GM12878 (cell line): ENCODE results near the gene ANKRD13C. TPM values are rescaled to one million over a fixed set of nuclear protein-coding genes. Genes with fewer than 3 reads are reported as not detected.

ENCODE experiments used
- ATAC-seq: fragments of 200-7000 bp; cut with Tn5 transposase; 3 replicates; pipeline ENCODE4 v1.9.1; 2020; ENCODE audit warnings: mild to moderate bottlenecking, moderate library complexity
- BruUV-seq: library from RNA; stranded (reverse); fragments of 400-500 nt; replicated peaks from 2 replicates; lab custom pipeline; 2021; lab: Mats Ljungman, UMichigan
- CTCF ChIA-PET: fragments of 300-600 bp; sonication (Branson Sonifier 250); formaldehyde crosslinking; extraction: SDS; loops from one replicate; lab custom pipeline; 2021; ENCODE audit warnings: inconsistent platforms; lab: Yijun Ruan, JAX
- POLR2A ChIA-PET: fragments of 350-600 bp; formaldehyde crosslinking; extraction: SDS; loops from one replicate; lab custom pipeline; 2021; ENCODE audit warnings: inconsistent platforms; lab: Charles Lee
- RAD21 ChIA-PET: fragments of 300-600 bp; sonication (Branson Sonifier 250); formaldehyde crosslinking; loops from one replicate; lab custom pipeline; 2023; ENCODE audit warnings: antibody characterized with exemption; ENCODE audit not compliant: unreplicated experiment; lab: Charles Lee
- SMC1A ChIA-PET: fragments of 300-600 bp; sonication (Branson Sonifier 250); formaldehyde crosslinking; loops from one replicate; lab custom pipeline; 2023; ENCODE audit not compliant: unreplicated experiment, uncharacterized antibody; lab: Charles Lee
- DNase-seq: peaks from one replicate; pipeline ENCODE4 v3.0.0-alpha.2; 2011; ENCODE audit warnings: low read depth, low spot score
- FAIRE-seq: peaks from 3 replicates; lab custom pipeline; 2011; peaks lifted over from hg19 to GRCh38; lab: Jason Lieb, UNC
- H2AFZ ChIP-seq: 2 replicates; pipeline ENCODE4 v1.6.0; 2011; ENCODE audit warnings: low read depth, low read length, control low read depth; ENCODE audit not compliant: control insufficient read depth
- H3K27ac ChIP-seq: 2 replicates; pipeline ENCODE4 v1.5.1; 2011; ENCODE audit warnings: control low read depth; ENCODE audit not compliant: control insufficient read depth, insufficient read depth
- H3K27me3 ChIP-seq, 2 experiments: replicated peaks in 1 of 2; 2 replicates each; pipeline versions ENCODE4 v1.6.0 to v1.6.1; 2011; ENCODE audit warnings: low read length in 1 of 2; ENCODE audit not compliant: control insufficient read depth in 2 of 2, insufficient read depth in 2 of 2
- H3K36me3 ChIP-seq, 2 experiments: 2 replicates each; pipeline ENCODE4 v1.5.1; 2011; ENCODE audit warnings: low read length in 1 of 2; ENCODE audit not compliant: control insufficient read depth in 2 of 2, insufficient read depth in 2 of 2
- H3K4me1 ChIP-seq: 2 replicates; pipeline ENCODE4 v1.6.1; 2011; ENCODE audit warnings: mild to moderate bottlenecking, low read length, moderate library complexity, mixed read lengths; ENCODE audit not compliant: control insufficient read depth, insufficient read depth
- H3K4me2 ChIP-seq: 2 replicates; pipeline ENCODE4 v1.6.0; 2011; ENCODE audit warnings: control low read depth; ENCODE audit not compliant: control insufficient read depth, insufficient read depth
- H3K4me3 ChIP-seq: fragments of 200-600 bp; sonication (generic); 2 replicates; pipeline ENCODE4 v1.5.1; 2016
- H3K79me2 ChIP-seq: 2 replicates; pipeline ENCODE4 v1.6.0; 2011; ENCODE audit warnings: low read length; ENCODE audit not compliant: control insufficient read depth, insufficient read depth
- H3K9ac ChIP-seq: 2 replicates; pipeline ENCODE4 v1.8.0; 2011; ENCODE audit warnings: low read length, control low read depth, mixed read lengths; ENCODE audit not compliant: control insufficient read depth, insufficient read depth
- H3K9me3 ChIP-seq: replicated peaks from 3 replicates; pipeline ENCODE4 v1.5.1; 2011; ENCODE audit warnings: mild to moderate bottlenecking, low read length; ENCODE audit not compliant: control insufficient read depth, insufficient read depth
- H4K20me1 ChIP-seq: 2 replicates; pipeline ENCODE4 v1.6.0; 2011; ENCODE audit not compliant: control insufficient read depth, insufficient read depth
- HCFC1 ChIP-seq: fragments of 150-350 bp; IDR thresholded peaks from 2 replicates; pipeline ENCODE4 v1.6.1; 2014; ENCODE audit warnings: low read length
- HDAC6 ChIP-seq: fragments of 200-600 bp; sonication (generic); IDR thresholded peaks from one replicate; pipeline ENCODE4 v1.8.0; 2017; ENCODE audit warnings: antibody characterized with exemption; ENCODE audit not compliant: unreplicated experiment
- HSF1 ChIP-seq: fragments of 150-350 bp; IDR thresholded peaks from 2 replicates; pipeline ENCODE4 v1.6.1; 2014; ENCODE audit warnings: mild to moderate bottlenecking, low read depth, low read length
- MTA2 ChIP-seq: fragments of 450-650 bp; IDR thresholded peaks from 2 replicates; pipeline ENCODE4 v1.6.1; 2016; ENCODE audit warnings: low read depth, mild to moderate bottlenecking, moderate library complexity
- NFYA ChIP-seq: IDR thresholded peaks from 2 replicates; pipeline ENCODE4 v1.6.1; 2011; ENCODE audit warnings: low read depth, mild to moderate bottlenecking, low read length, improper control_type of control experiment, borderline replicate concordance
- NRF1 ChIP-seq: conservative IDR thresholded peaks from 2 replicates; pipeline ENCODE4 v1.6.1; 2011; ENCODE audit warnings: mild to moderate bottlenecking, low read depth, low read length, improper control_type of control experiment
- RBBP5 ChIP-seq: fragments of 200-600 bp; sonication (generic); conservative IDR thresholded peaks from 2 replicates; pipeline ENCODE4 v1.6.1; 2016
- REST ChIP-seq: IDR thresholded peaks from 2 replicates; pipeline ENCODE4 v1.6.1; 2012; ENCODE audit warnings: mild to moderate bottlenecking, low read depth, low read length
- SMAD5 ChIP-seq: IDR thresholded peaks from 2 replicates; pipeline ENCODE4 v1.6.1; 2016; ENCODE audit warnings: antibody characterized with exemption, low read depth
- SP1 ChIP-seq: IDR thresholded peaks from one replicate; pipeline ENCODE4 v1.6.1; 2011; ENCODE audit warnings: low read depth, low read length
- STAT3 ChIP-seq: IDR thresholded peaks from 2 replicates; pipeline ENCODE4 v1.6.1; 2011; ENCODE audit warnings: low read depth, low read length, improper control_type of control experiment
- ZNF217 ChIP-seq: fragments of 450-650 bp; IDR thresholded peaks from 2 replicates; pipeline ENCODE4 v1.6.1; 2017; ENCODE audit warnings: antibody characterized with exemption, mild to moderate bottlenecking
- ZNF687 ChIP-seq: fragments of 450-650 bp; IDR thresholded peaks from 2 replicates; pipeline ENCODE4 v1.6.1; 2017; ENCODE audit warnings: mild to moderate bottlenecking, moderate library complexity
- WGBS: methylation state at CpG from one replicate; pipeline ENCODE4 v1.1.6; 2016; ENCODE audit warnings: low lambda C conversion rate; ENCODE audit not compliant: insufficient replicate concordance, insufficient coverage; ENCODE audit errors: missing lambda C conversion rate; 5-methylcytosine and 5-hydroxymethylcytosine counted together
- in situ Hi-C: fragments of 300-500 bp; cut with MboI; formaldehyde crosslinking; loops from 9 replicates; pipeline ENCODE4 v1.14.3; 2018; ENCODE audit warnings: mixed read lengths
- intact Hi-C: fragments of 100-400 bp; cut with micrococcal nuclease; formaldehyde crosslinking; loops from one replicate; pipeline ENCODE4 v1.14.2; 2022; ENCODE audit not compliant: unreplicated experiment
- polyA plus RNA-seq, 11 experiments: library from polyadenylated mRNA; depleted of rRNA in 4 of 11; unstranded in 6 of 11; stranded (reverse) in 5 of 11; fragments of >200 nt; fragmentation: Nextera tagmentation in 4 of 11; fragmentation: Illumina TruSeq in 1 of 11; extraction: Ambion mirVana in 4 of 11; extraction: Trizol in 1 of 11; gene quantifications; 1 replicate in 1 of 11; 2 replicates in 10 of 11; pipeline versions ENCODE4 v1.2.1 to v1.2.3, GENCODE V29; 2011 to 2016; ENCODE audit warnings: inconsistent platforms in 2 of 11, missing spikeins in 2 of 11, low read depth in 1 of 11
- total RNA-seq, 4 experiments: library from RNA; depleted of rRNA in 3 of 4; stranded (reverse); fragments of >200 nt in 3 of 4; fragmentation: Illumina TruSeq in 1 of 4; extraction: Trizol in 1 of 4; gene quantifications; 2 replicates each; pipeline versions ENCODE4 v1.2.1 to v1.2.3, GENCODE V29; 2013 to 2021
- TF ChIP-seq, protein P1 (sequence below), 3 experiments: IDR thresholded peaks in 2 of 3; conservative IDR thresholded peaks in 1 of 3; 2 replicates each; pipeline ENCODE4 v1.5.1; 2011; ENCODE audit warnings: low read depth in 3 of 3, low read length in 3 of 3, mild to moderate bottlenecking in 3 of 3, control low read depth in 2 of 3, moderate library complexity in 2 of 3, inconsistent platforms in 1 of 3, mixed read lengths in 1 of 3; ENCODE audit not compliant: control insufficient read depth in 2 of 3, insufficient read depth in 1 of 3; ENCODE audit errors: extremely low read depth in 1 of 3

Gene ANKRD13C
- total and polyA plus RNA-seq, 10 of the 15 experiments (the other 5 are each of a cell fraction or from before 2014, with no cell fraction given) = 3.7 to 24.4 (median 14.1) TPM

DNA sequence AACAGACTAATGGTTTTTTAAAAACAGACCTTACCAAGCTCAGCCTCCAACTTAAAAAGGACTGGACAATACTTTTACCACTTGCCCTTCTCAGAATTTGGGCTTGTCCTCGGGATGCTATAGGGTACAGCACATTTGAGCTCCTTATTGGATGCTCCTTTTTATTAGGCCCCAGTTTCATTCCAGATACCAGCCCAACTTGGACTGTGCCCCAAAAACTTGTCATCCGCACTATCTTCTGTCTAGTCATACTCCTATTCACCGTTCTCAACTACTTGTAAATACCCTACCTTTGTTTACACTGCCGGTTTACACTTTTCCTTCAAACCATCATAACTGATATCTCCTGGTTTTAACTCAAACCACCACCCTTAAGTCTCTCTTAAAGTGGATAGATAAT lies 17.9 kb upstream of the ANKRD13C start:
- H3K4me2 ChIP-seq = no peak overlapping the region
- H3K79me2 ChIP-seq = no peaks in the 10 kb centered on the region
- FAIRE-seq (no peak), ATAC-seq (no peak), DNase-seq (no peak)
- POLR2A ChIA-PET = no interaction called here
- SMC1A ChIA-PET = no interaction called here
- no TSS peak for BruUV-seq
- no peak overlapping the region for H2AFZ ChIP-seq
- in situ Hi-C loops (no loop called here), intact Hi-C loops (no loop called here)
- H3K27me3 ChIP-seq = no peaks in the 10 kb centered on the region
- H3K9ac ChIP-seq = no peak overlapping the region
- no peaks in the 10 kb centered on the region for H3K36me3 ChIP-seq
- H3K9me3 ChIP-seq = no peaks in the 10 kb centered on the region
- TF ChIP-seq RBBP5 (no peak), MTA2 (no peak), ZNF217 (no peak), HSF1 (no peak), NRF1 (no peak), SP1 (no peak), REST (no peak), SMAD5 (no peak), HCFC1 (no peak), HDAC6 (no peak), ZNF687 (no peak), STAT3 (no peak), NFYA (no peak)
- TF ChIP-seq, protein P1, sequence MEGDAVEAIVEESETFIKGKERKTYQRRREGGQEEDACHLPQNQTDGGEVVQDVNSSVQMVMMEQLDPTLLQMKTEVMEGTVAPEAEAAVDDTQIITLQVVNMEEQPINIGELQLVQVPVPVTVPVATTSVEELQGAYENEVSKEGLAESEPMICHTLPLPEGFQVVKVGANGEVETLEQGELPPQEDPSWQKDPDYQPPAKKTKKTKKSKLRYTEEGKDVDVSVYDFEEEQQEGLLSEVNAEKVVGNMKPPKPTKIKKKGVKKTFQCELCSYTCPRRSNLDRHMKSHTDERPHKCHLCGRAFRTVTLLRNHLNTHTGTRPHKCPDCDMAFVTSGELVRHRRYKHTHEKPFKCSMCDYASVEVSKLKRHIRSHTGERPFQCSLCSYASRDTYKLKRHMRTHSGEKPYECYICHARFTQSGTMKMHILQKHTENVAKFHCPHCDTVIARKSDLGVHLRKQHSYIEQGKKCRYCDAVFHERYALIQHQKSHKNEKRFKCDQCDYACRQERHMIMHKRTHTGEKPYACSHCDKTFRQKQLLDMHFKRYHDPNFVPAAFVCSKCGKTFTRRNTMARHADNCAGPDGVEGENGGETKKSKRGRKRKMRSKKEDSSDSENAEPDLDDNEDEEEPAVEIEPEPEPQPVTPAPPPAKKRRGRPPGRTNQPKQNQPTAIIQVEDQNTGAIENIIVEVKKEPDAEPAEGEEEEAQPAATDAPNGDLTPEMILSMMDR (IDR thresholded peaks at IDR 0.05 in 2 of 3, conservative IDR thresholded peaks at IDR 0.05 in 1 of 3; ENCODE audit: control insufficient read depth in 2 of 3, extremely low read depth in 1 of 3, insufficient read depth in 1 of 3, low read depth in 3 of 3, low read length in 3 of 3) = no peak
- no peak overlapping the region for H3K4me3 ChIP-seq
- no peaks in the 10 kb centered on the region for H4K20me1 ChIP-seq
- no peaks in the 10 kb centered on the region for H3K4me1 ChIP-seq
- RAD21 ChIA-PET = no interaction called here
- CTCF ChIA-PET = no interaction called here
- H3K27ac ChIP-seq = no peak overlapping the region
- WGBS = 72% methylated on average over 4 of the region's 4 CpGs
